HG03159 (cell line): Measurements from ENCODE around the gene BCAT1.
"Not testable (repeated sequence)": the region's sequence is repeated elsewhere in the genome, so short reads cannot be mapped to it uniquely, and the experiment has no call there.

Experiments used
- ATAC-seq: cut with Tn5 transposase; IDR thresholded peaks from one replicate; pipeline ENCODE4 v1.9.1; 2021; ENCODE audit warnings: mild to moderate bottlenecking, moderate library complexity; ENCODE audit not compliant: unreplicated experiment

Gene BCAT1

DNA sequence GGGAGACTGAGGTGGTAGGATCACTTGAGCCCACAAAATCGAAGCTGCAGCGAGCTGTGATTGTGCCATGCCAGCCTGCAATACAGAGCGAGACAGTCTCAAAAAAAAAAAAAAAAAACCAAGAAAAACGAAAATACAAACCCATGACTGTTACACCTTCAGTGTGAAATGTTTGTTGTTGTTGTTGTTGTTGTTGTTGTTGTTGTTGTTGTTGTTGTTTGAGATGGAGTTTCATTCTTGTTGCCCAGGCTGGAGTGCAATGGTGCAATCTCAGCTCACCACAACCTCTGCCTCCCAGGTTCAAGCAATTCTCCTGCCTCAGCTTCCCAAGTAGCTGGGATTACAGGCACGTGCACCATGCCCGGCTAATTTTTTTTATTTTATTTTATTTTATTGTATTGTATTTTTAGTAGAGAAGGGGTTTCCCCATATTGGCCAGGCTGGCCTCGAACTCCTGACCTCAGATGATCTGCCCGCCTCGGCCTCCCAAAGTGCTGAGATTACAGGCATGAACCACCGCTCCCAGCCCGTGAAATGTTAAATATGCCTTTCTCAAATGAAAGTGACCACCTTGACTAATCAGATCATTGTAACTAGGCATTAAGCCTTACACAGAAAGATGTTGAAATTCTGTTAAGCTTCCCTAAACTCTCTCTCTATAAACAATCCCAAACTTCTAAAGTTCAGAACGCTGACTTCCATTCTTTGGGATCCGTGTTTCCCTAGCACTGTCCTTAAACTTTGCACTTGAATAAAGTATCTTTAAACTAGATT lies 20.2 kb downstream of the BCAT1 start:
- ATAC-seq = not testable (repeated sequence)

DNA sequence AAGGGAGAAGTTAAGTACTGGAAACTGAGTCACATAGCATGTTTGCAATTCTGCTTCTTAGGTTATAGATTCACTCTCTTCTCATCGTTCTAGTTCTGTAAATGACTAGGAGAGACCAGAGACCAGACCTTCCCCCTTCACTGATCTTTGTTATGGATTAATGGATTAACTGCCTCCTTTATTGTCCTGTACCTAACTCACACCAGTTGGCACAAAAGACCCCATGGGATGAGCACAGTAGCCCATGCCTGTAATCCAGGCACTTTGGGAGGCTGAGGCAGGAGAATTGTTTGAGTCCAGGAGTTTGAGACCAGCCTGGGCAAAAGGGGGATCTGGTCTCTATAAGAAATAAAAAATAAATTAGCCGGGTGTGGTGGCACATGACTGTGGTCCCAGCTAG lies 20.8 kb downstream of the BCAT1 start:
- ATAC-seq = no peak

DNA sequence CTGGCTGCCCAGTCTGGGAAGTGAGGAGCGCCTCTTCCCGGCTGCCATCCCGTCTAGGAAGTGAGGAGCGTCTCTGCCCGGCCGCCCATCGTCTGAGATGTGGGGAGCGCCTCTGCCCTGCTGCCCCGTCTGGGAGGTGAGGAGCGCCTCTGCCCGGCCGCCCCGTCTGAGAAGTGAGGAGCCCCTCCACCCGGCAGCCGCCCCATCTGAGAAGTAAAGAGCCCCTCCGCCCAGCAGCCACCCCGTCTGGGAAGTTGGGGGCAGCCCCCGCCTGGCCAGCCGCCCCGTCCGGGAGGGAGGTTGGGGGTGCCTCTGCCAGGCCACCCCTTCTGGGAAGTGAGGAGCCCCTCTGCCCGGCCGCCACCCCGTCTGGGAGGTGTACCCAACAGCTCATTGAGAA lies 22.8 kb downstream of the BCAT1 start:
- not testable (repeated sequence) for ATAC-seq

DNA sequence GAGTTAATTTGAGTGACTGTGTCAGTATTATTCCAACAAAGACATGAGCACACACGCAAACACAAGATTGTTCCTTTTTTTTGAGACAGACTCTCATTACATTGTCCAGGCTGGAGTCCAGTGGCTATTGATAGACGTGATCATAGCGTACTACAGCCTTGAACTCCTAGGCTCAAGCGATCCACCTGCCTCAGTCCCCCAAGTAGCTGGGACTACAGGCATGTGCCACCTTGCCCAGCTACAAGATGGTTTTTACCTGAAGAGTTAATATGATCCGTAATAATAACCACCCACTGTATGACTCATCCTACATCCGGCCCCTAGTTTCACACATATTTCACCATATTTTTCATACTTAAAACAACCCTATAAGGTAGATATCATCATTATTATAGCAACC lies 26.8 kb downstream of the BCAT1 start:
- no peak for ATAC-seq

DNA sequence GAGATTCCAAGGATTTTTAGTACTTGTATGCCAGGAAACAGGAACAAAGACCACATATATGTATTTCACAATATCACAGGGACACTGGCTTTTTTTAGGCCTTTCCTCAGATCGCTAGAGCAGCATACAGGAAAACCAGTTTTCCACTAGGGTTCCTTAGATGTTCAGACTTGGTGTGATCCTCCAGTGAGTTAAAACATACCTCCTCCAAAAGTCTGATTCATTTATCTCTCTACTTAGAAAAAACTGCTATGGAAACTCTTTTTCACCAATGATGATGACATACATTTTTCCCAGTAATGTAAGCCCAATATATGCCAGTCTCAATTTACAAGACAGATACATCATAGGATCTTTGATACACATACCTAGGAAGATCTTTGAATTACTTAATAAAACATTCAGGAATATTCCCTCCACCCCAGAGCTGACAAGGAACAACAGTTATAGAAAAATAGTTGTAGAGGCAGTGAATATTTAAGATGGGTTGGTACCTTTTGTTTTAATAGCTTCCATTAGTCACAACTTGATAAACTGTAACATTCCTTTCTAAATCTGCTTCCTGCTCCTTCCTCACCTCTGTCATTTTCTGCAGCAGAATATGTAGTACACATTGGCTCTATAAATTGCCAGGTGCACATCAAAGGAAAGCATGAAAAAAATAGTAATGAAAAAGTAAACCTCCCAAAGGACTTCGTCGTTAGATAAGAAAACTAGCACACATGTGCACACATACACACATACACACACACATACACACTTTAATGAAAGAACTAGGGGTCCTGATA lies 27.5 kb downstream of the BCAT1 start:
- ATAC-seq = no peak

DNA sequence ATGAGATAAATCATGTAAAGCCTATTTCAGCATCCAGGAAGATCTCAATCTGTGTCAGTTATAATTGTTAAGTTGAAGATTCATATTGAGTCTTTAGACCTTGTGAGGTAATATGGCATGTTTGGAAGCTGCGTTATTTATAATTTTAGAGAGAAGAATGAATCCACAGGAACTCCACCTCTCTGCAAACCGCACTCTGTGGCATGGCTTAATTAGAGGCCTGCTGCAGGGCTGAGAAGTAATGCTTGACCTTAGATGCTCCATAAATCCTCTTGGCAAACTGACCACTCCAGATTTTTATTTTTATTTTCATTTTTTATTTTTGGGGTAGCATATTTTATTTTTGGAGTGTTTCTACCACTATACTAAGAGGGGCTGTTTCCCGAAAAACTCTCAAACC lies 28.8 kb downstream of the BCAT1 start:
- ATAC-seq = no peak

DNA sequence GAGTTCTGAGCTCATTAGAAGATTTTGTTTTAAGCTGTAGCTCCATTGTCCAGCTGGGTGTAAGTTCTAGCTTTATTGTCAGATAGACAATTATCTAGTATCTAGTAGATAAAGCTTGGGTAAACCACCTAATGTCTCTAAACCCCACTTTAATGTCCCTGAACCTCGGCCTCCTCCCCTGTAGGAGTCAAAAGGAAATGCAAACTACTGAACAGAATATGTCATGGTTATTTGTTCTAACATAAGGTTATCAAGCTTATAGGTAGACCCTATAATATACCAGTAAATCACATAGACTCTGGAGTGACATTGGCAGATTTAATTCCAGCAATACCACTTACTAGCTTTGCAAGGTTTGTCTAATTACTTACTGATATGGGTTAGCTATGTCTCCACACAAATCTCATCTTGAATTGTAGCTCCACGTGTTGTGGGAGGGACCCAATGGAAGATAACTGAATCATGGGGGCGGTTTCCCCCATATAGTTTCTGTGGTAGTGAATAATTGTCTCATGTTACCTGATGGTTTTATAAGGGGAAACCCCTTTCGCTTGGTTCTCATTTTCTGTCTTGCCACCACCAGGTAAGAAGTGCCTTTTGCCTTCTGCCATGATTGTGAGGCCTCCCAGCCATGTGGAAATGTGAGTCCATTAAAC lies 29.4 kb downstream of the BCAT1 start:
- ATAC-seq = no peak

DNA sequence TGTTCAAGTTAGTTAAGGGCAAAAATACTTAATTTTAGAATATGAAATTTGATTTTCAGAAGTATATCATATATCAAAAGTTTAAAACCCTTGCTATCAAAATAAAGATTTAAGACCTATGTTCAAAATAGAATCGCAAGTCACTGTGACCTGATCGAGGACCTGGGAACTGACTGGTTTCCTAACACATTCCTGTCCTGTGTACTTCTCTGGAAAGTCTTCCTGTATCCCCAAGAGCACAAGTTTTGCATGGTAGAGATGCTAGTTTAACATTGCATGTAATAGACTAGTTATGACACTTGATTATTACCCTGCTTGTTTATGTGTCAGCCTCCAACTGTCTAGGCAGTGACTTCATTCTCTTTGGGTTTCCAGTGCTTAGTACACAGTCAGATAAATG lies 30.3 kb downstream of the BCAT1 start:
- no peak for ATAC-seq

DNA sequence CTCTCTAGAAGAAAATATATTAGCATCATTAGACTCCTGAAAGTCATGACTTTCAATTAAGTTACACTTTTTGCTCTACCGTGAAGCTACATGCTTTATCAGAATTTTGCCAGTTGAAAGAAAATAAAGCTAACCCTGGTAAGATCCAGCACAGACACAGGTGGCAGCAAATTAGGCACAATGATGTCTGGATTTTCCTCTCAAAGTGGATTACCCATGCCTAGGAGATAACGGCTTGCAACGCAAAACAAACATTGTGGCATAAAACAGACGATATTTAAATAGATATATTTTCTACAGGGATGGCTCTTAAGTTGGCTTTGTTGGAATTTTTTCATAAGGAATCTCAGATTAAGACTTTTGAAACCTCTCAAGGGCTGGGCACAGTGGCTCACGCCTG lies 33.4 kb downstream of the BCAT1 start:
- no peak for ATAC-seq

DNA sequence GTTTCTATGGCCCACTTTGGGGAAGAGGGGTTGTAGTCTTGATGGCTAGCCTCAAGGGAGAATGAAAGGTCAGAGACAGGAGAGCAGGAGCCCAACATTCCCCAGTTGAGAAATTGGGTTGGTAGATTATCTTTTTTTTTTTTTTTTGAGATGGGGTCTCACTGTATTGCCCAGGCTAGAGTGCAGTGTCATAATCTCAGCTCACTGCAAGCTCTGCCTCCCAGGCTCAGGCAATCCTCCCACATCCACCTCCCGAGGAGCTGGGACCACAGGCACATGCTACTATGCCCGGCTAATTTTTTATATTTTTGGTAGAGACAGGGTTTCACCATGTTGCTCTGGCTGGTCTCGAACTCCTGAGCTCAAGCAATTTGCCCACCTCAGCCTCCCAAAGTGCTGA lies 34.9 kb downstream of the BCAT1 start:
- ATAC-seq = no peak

DNA sequence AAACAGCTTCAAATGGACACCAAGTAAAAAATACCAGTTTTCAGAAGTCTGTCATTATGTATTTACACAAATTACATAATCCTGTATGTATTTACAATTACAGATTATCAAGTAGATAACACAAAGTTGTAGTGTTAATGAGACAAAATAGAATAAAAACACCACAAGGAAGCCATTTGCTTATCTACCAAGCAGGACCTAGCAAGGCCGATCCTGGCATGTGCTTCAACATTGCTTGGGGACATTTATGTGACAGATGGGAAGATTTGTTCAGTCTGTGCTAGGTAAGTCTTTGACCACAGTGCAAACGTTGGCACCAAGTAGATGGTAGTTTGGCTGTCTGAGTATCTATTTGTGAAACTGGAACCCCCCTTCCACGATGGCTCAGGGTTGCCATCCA lies 35.8 kb downstream of the BCAT1 start:
- no peak for ATAC-seq

DNA sequence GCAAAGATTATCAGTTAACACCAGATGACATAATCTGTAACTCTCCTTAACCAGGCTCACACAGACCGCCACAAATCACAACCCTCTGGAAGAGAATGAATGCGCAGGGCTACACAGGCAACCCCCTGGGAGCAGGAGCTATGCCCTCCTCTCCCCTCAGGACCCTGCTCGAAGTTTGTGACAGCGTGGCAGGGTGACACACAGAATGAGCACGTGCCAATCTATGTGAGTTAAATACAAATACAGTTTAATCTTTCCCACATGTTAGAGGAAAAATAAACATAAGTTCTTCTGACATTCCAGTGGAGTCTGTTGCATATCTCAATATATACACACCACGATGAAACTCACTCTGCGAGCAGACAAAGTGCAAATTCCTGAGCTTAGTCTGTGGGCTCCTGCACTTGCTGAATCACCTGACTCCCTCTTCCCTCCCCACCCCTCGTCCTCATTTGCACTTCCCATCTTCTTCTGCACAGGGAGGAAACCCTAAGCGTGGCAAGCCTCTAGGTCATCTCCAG lies 37.6 kb downstream of the BCAT1 start:
- no peak for ATAC-seq

DNA sequence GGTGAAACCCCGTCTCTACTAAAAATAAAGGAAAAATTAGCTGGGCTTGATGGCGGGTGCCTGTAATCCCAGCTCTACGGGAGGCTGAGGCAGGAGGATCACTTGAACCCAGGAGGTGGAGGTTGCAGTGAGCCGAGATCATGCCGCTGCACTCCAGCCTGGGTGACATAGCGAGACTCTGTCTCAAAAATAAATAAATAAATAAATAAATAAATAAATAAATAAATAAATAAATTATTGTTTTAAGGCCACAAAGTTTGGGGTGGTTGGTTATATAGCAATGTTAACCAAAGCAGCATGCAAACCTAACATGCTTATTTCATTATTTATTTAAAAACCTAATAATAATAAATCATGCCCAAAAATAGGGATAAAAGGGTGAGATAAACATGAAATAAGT lies 38.7 kb downstream of the BCAT1 start:
- not testable (repeated sequence) for ATAC-seq

DNA sequence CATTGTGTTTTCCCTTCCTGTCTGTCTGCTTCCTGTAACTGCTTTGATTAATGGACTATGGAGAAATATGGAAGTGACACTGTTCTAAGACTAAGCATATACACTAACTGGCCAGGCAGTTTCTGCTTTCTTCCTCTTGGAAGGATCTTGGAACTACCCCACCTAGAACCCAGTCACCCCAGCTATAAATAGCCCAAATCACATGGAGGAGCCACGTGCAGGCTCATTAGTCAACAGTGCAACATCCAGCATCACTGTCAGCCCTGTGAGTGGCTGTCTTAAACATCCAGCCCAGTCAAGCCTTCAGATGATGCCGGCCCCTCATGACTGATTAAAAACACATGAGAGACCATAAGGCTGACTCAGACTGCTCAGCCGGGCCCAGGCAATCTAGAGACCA lies 39.2 kb downstream of the BCAT1 start:
- no peak for ATAC-seq

DNA sequence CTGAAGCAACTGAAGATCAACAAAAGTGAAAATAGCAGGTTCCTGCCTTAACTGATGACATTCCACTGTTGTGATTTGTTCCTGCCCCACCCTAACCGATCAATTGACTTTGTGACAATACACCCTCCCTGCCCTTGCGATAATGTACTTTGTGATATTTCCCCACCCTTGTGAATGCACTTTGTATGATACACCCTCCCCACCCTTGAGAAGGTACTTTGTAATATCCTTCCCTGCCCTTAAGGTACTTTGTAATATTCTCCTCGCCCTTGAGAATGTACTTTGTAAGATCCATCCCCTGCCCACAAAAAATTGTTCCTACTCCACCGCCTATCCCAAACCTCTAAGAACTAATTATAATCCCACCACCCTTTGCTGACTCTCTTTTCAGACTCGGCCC lies 41.4 kb downstream of the BCAT1 start:
- no peak for ATAC-seq

DNA sequence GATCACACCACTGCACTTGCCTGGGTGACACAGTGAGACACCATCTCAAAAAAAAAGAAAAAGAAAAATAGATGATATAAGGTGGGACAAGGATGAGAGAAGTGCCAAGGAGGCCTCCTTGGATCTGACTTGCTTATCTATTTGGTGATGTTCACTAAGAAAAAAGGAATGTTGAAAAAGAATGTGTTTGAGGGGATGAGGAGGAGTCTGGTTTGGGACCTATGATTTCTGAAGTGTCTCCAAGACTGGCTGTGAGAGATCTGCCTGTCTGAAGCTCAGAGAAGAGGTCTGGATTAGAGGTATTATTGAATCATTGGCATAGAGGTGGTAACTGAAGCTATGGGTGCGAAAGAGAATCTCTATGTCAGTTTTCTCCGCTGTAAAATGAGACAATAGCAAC lies 42.8 kb downstream of the BCAT1 start:
- ATAC-seq = no peak

DNA sequence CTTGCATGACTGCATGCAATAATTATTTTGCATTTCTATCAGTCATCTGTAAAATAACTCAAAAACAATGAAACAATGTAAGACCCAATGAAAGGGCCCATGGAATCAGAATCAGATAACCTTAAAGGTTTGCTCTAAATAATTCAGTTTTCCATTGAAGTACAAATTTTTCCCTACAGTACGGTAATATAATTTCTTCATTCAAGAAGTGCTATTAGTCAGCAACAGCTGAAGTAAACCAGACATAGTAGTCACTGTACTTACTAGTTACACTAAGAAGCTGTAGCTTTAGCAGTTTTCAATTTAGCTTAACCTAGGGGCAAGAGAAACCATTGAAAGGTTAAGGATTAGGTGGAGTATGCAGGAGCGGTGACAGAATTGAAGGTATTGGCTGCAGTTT lies 43.5 kb downstream of the BCAT1 start:
- no peak for ATAC-seq

DNA sequence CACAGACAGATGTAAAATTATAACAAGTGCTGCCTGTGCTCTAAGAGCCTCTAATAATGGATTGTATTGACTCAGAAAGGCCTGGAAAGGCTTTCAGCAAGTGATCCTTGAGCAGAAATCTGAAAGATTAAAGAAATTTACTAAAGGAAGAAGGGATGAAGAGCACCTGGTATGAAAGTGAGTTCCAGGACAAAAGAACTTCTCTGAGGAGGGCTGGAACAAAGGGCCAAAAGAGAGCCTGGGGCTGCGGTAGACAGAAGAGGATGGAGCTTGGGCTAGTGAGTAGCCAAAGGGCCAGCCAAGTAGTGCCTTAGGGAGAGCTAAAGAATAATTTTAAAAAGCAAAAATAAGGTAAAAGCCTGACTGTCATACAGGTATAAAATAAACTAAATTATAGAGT lies 44.0 kb downstream of the BCAT1 start:
- no peak for ATAC-seq

DNA sequence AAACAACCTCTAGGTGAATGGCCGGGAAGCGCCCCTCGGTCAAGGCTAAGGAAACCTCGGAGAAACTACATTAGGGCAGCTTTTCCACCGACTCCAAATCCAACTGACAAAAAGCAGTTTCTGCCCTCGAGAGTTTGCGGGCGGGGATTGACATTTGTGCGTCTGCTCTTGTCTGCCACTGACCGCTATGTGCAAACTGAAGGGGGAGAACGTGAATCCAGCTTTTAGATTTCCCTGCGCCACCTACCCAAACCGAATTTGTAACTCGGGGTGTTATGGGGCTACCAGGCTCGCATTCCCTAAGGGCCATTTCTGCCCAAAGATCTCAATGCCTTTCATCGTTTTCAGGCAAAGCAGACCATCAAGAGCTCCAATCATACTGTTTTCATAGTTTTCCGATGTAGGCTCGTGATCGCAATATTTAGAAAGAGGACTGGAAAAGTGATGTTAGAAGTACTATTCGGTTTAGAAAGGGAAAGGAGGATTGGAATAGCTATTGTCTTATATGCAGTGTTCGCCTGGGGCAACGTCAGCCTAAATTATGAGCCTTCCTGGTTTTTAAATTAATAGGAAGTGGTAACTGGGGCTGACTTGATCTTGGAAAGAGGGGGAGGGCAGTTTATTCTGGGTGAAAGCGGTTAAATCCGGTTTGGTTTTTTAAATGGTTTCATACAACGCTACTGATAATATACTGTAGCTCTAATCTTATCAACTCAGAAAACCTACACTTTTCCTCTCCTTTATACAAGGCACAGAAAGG lies 45.4 kb downstream of the BCAT1 start:
- ATAC-seq = no peak

DNA sequence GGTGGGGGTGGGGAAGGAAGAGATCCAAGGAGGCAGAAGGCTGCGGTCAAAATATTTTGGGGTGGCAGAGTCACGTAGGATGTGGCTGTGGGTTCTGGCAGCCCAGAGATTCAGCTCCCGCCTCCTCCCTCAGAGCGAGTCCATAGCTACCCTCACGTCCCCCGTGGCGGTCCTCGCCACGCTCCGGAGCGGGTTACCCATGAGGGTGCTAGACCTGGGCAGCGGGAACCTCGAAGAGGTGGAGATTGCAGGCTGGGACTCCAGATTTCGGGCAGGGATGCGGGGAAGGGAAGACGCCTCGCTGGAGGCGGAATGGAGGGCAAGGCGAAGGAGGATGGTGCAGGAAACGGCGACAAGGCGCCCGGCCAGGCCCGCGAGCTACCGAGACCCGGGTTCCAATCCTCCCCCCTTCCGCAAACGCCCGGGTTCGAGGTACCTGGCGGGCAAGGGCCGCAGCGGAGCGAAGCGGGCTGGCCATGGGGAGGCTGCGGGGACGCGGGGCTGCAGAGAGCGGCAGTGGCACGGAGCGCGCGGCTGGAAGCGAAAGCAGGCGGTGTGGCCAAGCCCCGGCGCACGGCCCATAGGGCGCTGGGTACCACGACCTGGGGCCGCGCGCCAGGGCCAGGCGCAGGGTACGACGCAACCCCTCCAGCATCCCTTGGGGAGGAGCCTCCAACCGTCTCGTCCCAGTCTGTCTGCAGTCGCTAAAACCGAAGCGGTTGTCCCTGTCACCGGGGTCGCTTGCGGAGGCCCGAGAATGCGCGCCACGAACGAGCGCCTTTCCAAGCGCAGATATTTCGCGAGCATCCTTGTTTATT lies 46.2 kb downstream of the BCAT1 start:
- ATAC-seq = peak; percentile 48
